Neural cell (in vitro differentiated cells): ENCODE data around the gene PBX1. TPM values are rescaled to one million over a fixed set of nuclear protein-coding genes. Genes with fewer than 3 reads are reported as not detected.

ENCODE experiments used
- H2AFZ ChIP-seq: fragments of 200-600, 300-800 bp; sonication (generic), shearing (Covaris generic); 2 replicates; pipeline ENCODE4 v1.6.0; 2014; ENCODE audit warnings: low read depth, mild to moderate bottlenecking, antibody characterized with exemption, low read length, moderate library complexity
- H3F3A ChIP-seq: fragments of 200-600 bp; shearing (Covaris generic); 2 replicates; pipeline ENCODE4 v1.6.1; 2016; ENCODE audit warnings: mild to moderate bottlenecking, moderate library complexity, mixed read lengths, antibody characterized with exemption, low read length; ENCODE audit not compliant: insufficient read depth, poor library complexity, severe bottlenecking
- H3K27ac ChIP-seq: fragments of 200-600, 300-800 bp; sonication (generic), shearing (Covaris generic); 2 replicates; pipeline ENCODE4 v1.5.1; 2014; ENCODE audit warnings: mild to moderate bottlenecking, low read length, moderate library complexity
- H3K27me3 ChIP-seq: fragments of 300-800, 200-600 bp; sonication (generic), shearing (Covaris generic); 2 replicates; pipeline ENCODE4 v1.6.0; 2014; ENCODE audit warnings: mild to moderate bottlenecking, low read depth, low read length, moderate library complexity; ENCODE audit not compliant: insufficient read depth
- H3K36me3 ChIP-seq: fragments of 300-800, 200-600 bp; sonication (generic), shearing (Covaris generic); 2 replicates; pipeline ENCODE4 v1.5.1; 2014; ENCODE audit warnings: mild to moderate bottlenecking, antibody characterized with exemption, low read length, moderate library complexity; ENCODE audit not compliant: insufficient read depth
- H3K4me2 ChIP-seq: fragments of 300-800, 200-600 bp; sonication (generic), shearing (Covaris generic); 2 replicates; pipeline ENCODE4 v1.6.0; 2014; ENCODE audit warnings: mild to moderate bottlenecking, low read length
- H3K4me3 ChIP-seq: fragments of 300-800, 200-600 bp; sonication (generic), shearing (Covaris generic); 2 replicates; pipeline ENCODE4 v1.5.1; 2014; ENCODE audit warnings: mild to moderate bottlenecking, low read length, moderate library complexity
- H3K79me2 ChIP-seq: fragments of 200-600 bp; shearing (Covaris generic); replicated peaks from 2 replicates; pipeline ENCODE4 v1.6.0; 2014; ENCODE audit warnings: mild to moderate bottlenecking, low read length, moderate library complexity; ENCODE audit not compliant: insufficient read depth
- H3K9ac ChIP-seq: fragments of 300-800, 200-600 bp; sonication (generic), shearing (Covaris generic); 2 replicates; pipeline ENCODE4 v1.6.1; 2016; ENCODE audit warnings: mild to moderate bottlenecking, low read length, mixed read lengths
- H3K9me2 ChIP-seq: fragments of 200-600 bp; shearing (Covaris generic); 2 replicates; pipeline ENCODE4 v1.6.1; 2016; ENCODE audit warnings: mild to moderate bottlenecking, low read length, mixed read lengths; ENCODE audit not compliant: insufficient read depth
- H3K9me3 ChIP-seq: fragments of 200-600, 300-800 bp; sonication (generic), shearing (Covaris generic); 2 replicates; pipeline ENCODE4 v1.6.1; 2016; ENCODE audit warnings: mild to moderate bottlenecking, mixed run types, low read length, moderate library complexity, mixed read lengths
- H4K20me1 ChIP-seq: fragments of 200-600 bp; shearing (Covaris generic); 2 replicates; pipeline ENCODE4 v1.6.1; 2016; ENCODE audit warnings: mild to moderate bottlenecking, mixed run types; ENCODE audit not compliant: insufficient read depth
- CTCF ChIP-seq: fragments of 450-650 bp; IDR thresholded peaks from 2 replicates; pipeline ENCODE4 v1.5.1; 2014; ENCODE audit warnings: antibody characterized with exemption, mild to moderate bottlenecking, moderate library complexity; ENCODE audit not compliant: poor library complexity, severe bottlenecking
- EP300 ChIP-seq: fragments of 450-650 bp; conservative IDR thresholded peaks from 2 replicates; pipeline ENCODE4 v1.6.1; 2014; ENCODE audit warnings: antibody characterized with exemption, mild to moderate bottlenecking, moderate library complexity; ENCODE audit not compliant: poor library complexity, severe bottlenecking
- EZH2 ChIP-seq: fragments of 200-600, 300-800 bp; shearing (Covaris generic), sonication (generic); IDR thresholded peaks from 2 replicates; pipeline ENCODE4 v1.6.1; 2014; ENCODE audit warnings: antibody characterized with exemption, low read length, borderline replicate concordance, mild to moderate bottlenecking; ENCODE audit not compliant: insufficient read depth, poor library complexity, severe bottlenecking
- MXI1 ChIP-seq: fragments of 450-650 bp; conservative IDR thresholded peaks from 2 replicates; pipeline ENCODE4 v1.6.1; 2014; ENCODE audit warnings: antibody characterized with exemption, mild to moderate bottlenecking; ENCODE audit not compliant: poor library complexity, severe bottlenecking
- POLR2AphosphoS5 ChIP-seq: IDR thresholded peaks from 2 replicates; pipeline ENCODE4 v1.6.1; 2012
- RAD21 ChIP-seq: fragments of 450-650 bp; conservative IDR thresholded peaks from 2 replicates; pipeline ENCODE4 v1.6.1; 2014; ENCODE audit warnings: antibody characterized with exemption, mild to moderate bottlenecking, moderate library complexity
- REST ChIP-seq: IDR thresholded peaks from 2 replicates; pipeline ENCODE4 v1.6.1; 2012; ENCODE audit warnings: borderline replicate concordance
- SMC3 ChIP-seq: fragments of 450-650 bp; conservative IDR thresholded peaks from 2 replicates; pipeline ENCODE4 v1.6.1; 2014; ENCODE audit warnings: antibody characterized with exemption, mild to moderate bottlenecking, moderate library complexity; ENCODE audit not compliant: poor library complexity
- TAF1 ChIP-seq: IDR thresholded peaks from 2 replicates; pipeline ENCODE4 v1.6.1; 2012; ENCODE audit warnings: low read depth
- polyA plus RNA-seq: library from polyadenylated mRNA; depleted of rRNA; stranded (reverse); fragments of >200 nt; gene quantifications from 2 replicates; pipeline ENCODE4 v1.2.3, GENCODE V29; 2014

PBX1 gene
- polyA plus RNA-seq, 1 donor from 2014 or later, result 42.4 TPM

- H2AFZ ChIP-seq, result no peak overlapping the region
- H4K20me1 ChIP-seq, result no peaks in the 10 kb centered on the region
Measured at GRCh38 chr1:164802529-164803282, 243.7 kb downstream of the PBX1 start.

GRCh38 chr1:164803366-164803765 is 244.4 kb downstream of the PBX1 start:
- no peaks in the 10 kb centered on the region for H3K9me3 ChIP-seq
- H2AFZ ChIP-seq, result no peak overlapping the region
- peaks cover 5% of the 10 kb centered on the region for H3K79me2 ChIP-seq
- H3F3A ChIP-seq, result no peaks in the 10 kb centered on the region
- TF ChIP-seq CTCF (no peak), SMC3 (no peak), EZH2 (no peak), RAD21 (no peak), TAF1 (no peak), EP300 (no peak), POLR2AphosphoS5 (no peak), MXI1 (no peak), REST (no peak)
- no peaks in the 10 kb centered on the region for H3K9me2 ChIP-seq
- no peak overlapping the region for H3K9ac ChIP-seq
- peaks cover 30% of the 10 kb centered on the region for H3K36me3 ChIP-seq
- no peaks in the 10 kb centered on the region for H3K27me3 ChIP-seq
- no peak overlapping the region for H3K4me2 ChIP-seq
- H3K27ac ChIP-seq, result no peak overlapping the region
- H3K4me3 ChIP-seq, result no peak overlapping the region
- no peaks in the 10 kb centered on the region for H4K20me1 ChIP-seq

More at GRCh38 chr1:164802529-164803282, 243.7 kb downstream of the PBX1 start:
- Histone ChIP-seq H3K36me3 (peaks cover 25% of the 10 kb centered on the region), H3K4me3 (no peak overlapping the region), H3K9ac (no peak overlapping the region), H3K9me2 (no peaks in the 10 kb centered on the region), H3K27ac (no peak overlapping the region), H3K79me2 (peaks cover 5% of the 10 kb centered on the region), H3K27me3 (no peaks in the 10 kb centered on the region), H3K9me3 (no peaks in the 10 kb centered on the region), H3K4me2 (no peak overlapping the region), H3F3A (no peaks in the 10 kb centered on the region)
- TF ChIP-seq EZH2, result no peak
- TF ChIP-seq POLR2AphosphoS5, result no peak
